SK-N-SH (cell line): ENCODE measurements around the gene TINAGL1. TPM values are rescaled to one million over a fixed set of nuclear protein-coding genes. Genes with fewer than 3 reads are reported as not detected.

Experiments used
- CTCF ChIA-PET: fragments of 300-600, 350-600 bp; formaldehyde crosslinking; extraction: SDS; loops from one replicate; lab custom pipeline; 2021; lab: Yijun Ruan, JAX
- POLR2A ChIA-PET: fragments of 350-600 bp; sonication (Branson Sonifier 250); formaldehyde crosslinking; extraction: SDS; loops from one replicate; lab custom pipeline; 2020; ENCODE audit warnings: antibody characterized with exemption, inconsistent platforms; lab: Yijun Ruan, JAX
- DNase-seq: peaks from one replicate; pipeline ENCODE4 v3.0.0; 2012
- H2AFZ ChIP-seq: fragments of 200-600 bp; sonication (generic); 2 replicates; pipeline ENCODE4 v1.8.1; 2016; ENCODE audit warnings: antibody characterized with exemption, mild to moderate bottlenecking, low read depth
- H3F3A ChIP-seq: fragments of 200-600 bp; sonication (generic); replicated peaks from 2 replicates; pipeline ENCODE3; 2016; ENCODE audit warnings: antibody characterized with exemption, mild to moderate bottlenecking; ENCODE audit not compliant: insufficient read depth
- H3K27ac ChIP-seq, 2 experiments: fragments of 200-500 bp in 1 of 2; fragments of 200-600 bp in 1 of 2; sonication (Bioruptor generic) in 1 of 2; sonication (generic), shearing (Covaris generic) in 1 of 2; 2 replicates each; pipeline versions ENCODE4 v1.5.1 to v1.6.1; 2014 to 2016; ENCODE audit warnings: low read depth in 2 of 2, inconsistent platforms in 1 of 2, low read length in 1 of 2, mild to moderate bottlenecking in 1 of 2, mixed read lengths in 1 of 2
- H3K27me3 ChIP-seq: fragments of 200-600 bp; sonication (generic), shearing (Covaris generic); 2 replicates; pipeline ENCODE4 v1.6.1; 2016; ENCODE audit warnings: mixed run types; ENCODE audit not compliant: insufficient read depth
- H3K36me3 ChIP-seq, 2 experiments: fragments of 200-500 bp in 1 of 2; fragments of 200-600 bp in 1 of 2; sonication (Bioruptor generic) in 1 of 2; sonication (generic) in 1 of 2; replicated peaks in 1 of 2; 2 replicates each; pipeline versions ENCODE3 to v1.5.1; 2014 to 2016; ENCODE audit warnings: low read length in 1 of 2, mild to moderate bottlenecking in 1 of 2; ENCODE audit not compliant: insufficient read depth in 2 of 2, control insufficient read depth in 1 of 2
- H3K4me1 ChIP-seq, 2 experiments: fragments of 200-500 bp in 1 of 2; fragments of 200-600 bp in 1 of 2; sonication (Bioruptor generic) in 1 of 2; sonication (generic), shearing (Covaris generic) in 1 of 2; 2 replicates each; pipeline versions ENCODE4 v1.5.1 to v1.6.1; 2014 to 2016; ENCODE audit warnings: low read depth in 1 of 2, low read length in 1 of 2, mixed run types in 1 of 2; ENCODE audit not compliant: insufficient read depth in 2 of 2, control insufficient read depth in 1 of 2
- H3K4me2 ChIP-seq: fragments of 200-600 bp; sonication (generic), shearing (Covaris generic); 2 replicates; pipeline ENCODE4 v1.6.1; 2017; ENCODE audit warnings: mixed run types
- H3K4me3 ChIP-seq, 2 experiments: fragments of 200-500 bp in 1 of 2; fragments of 200-600 bp in 1 of 2; sonication (Bioruptor generic) in 1 of 2; sonication (generic), shearing (Covaris generic) in 1 of 2; 2 replicates each; pipeline versions ENCODE4 v1.5.1 to v1.8.1; 2014 to 2016; ENCODE audit warnings: low read depth in 2 of 2, inconsistent platforms in 1 of 2, low read length in 1 of 2, mild to moderate bottlenecking in 1 of 2, mixed read lengths in 1 of 2, moderate library complexity in 1 of 2
- H3K79me2 ChIP-seq: fragments of 200-600 bp; sonication (generic); 2 replicates; pipeline ENCODE4 v1.8.1; 2017; ENCODE audit warnings: mild to moderate bottlenecking; ENCODE audit not compliant: insufficient read depth
- H3K9ac ChIP-seq: fragments of 200-600 bp; sonication (generic); 2 replicates; pipeline ENCODE4 v1.6.1; 2017; ENCODE audit warnings: mixed run types
- H3K9me2 ChIP-seq: fragments of 200-600 bp; sonication (generic); 2 replicates; pipeline ENCODE4 v1.6.1; 2017; ENCODE audit warnings: mixed run types
- H3K9me3 ChIP-seq: fragments of 200-600 bp; sonication (generic); 2 replicates; pipeline ENCODE4 v1.6.1; 2017; ENCODE audit warnings: mixed run types, mild to moderate bottlenecking, moderate library complexity
- H4K20me1 ChIP-seq: fragments of 200-600 bp; sonication (generic); 2 replicates; pipeline ENCODE4 v1.6.1; 2017; ENCODE audit warnings: mild to moderate bottlenecking, mixed run types; ENCODE audit not compliant: insufficient read depth
- EP300 ChIP-seq, 2 experiments: IDR thresholded peaks; 2 replicates each; pipeline versions ENCODE4 v1.4.0 to v1.6.1; 2012; ENCODE audit warnings: borderline replicate concordance in 1 of 2, low read depth in 1 of 2, low read length in 1 of 2
- EZH2phosphoT487 ChIP-seq: fragments of 200-600 bp; sonication (generic); IDR thresholded peaks from 2 replicates; pipeline ENCODE4 v1.6.1; 2017; ENCODE audit warnings: low read depth, mixed run types, mild to moderate bottlenecking, antibody characterized with exemption, moderate library complexity, borderline replicate concordance
- FOXJ3 ChIP-seq: sonication (generic); formaldehyde crosslinking; IDR thresholded peaks from 2 replicates; pipeline ENCODE4 v1.5.1; 2020; ENCODE audit warnings: mild to moderate bottlenecking, missing genetic modification reagents
- GABPA ChIP-seq: IDR thresholded peaks from 2 replicates; pipeline ENCODE4 v1.4.0; 2012; ENCODE audit warnings: low read depth, mild to moderate bottlenecking
- GATA2 ChIP-seq: sonication (generic); formaldehyde crosslinking; IDR thresholded peaks from 2 replicates; pipeline ENCODE4 v1.5.0; 2020; ENCODE audit warnings: mild to moderate bottlenecking, missing genetic modification reagents
- MXI1 ChIP-seq: IDR thresholded peaks from 2 replicates; pipeline ENCODE4 v1.6.1; 2012; ENCODE audit warnings: mild to moderate bottlenecking, low read depth, low read length, improper control_type of control experiment
- NFIC ChIP-seq: IDR thresholded peaks from 2 replicates; pipeline ENCODE4 v1.4.0; 2012; ENCODE audit warnings: borderline replicate concordance
- POLR2AphosphoS5 ChIP-seq: IDR thresholded peaks from 2 replicates; pipeline ENCODE4 v1.6.1; 2012; ENCODE audit warnings: low read depth, low read length
- RCOR1 ChIP-seq: fragments of 150-350 bp; IDR thresholded peaks from 2 replicates; pipeline ENCODE4 v1.6.1; 2017; ENCODE audit warnings: antibody characterized with exemption, low read length
- REST ChIP-seq: IDR thresholded peaks from 2 replicates; pipeline ENCODE4 v1.6.1; 2012; ENCODE audit warnings: mild to moderate bottlenecking, low read depth, low read length, moderate library complexity
- RFX5 ChIP-seq: IDR thresholded peaks from 2 replicates; pipeline ENCODE4 v1.6.1; 2012; ENCODE audit warnings: mild to moderate bottlenecking, improper control_type of control experiment, low read length
- RXRA ChIP-seq: IDR thresholded peaks from 2 replicates; pipeline ENCODE4 v1.4.0; 2012; ENCODE audit warnings: low read depth, mild to moderate bottlenecking, borderline replicate concordance
- SMC3 ChIP-seq: IDR thresholded peaks from 2 replicates; pipeline ENCODE4 v1.6.1; 2012; ENCODE audit warnings: low read depth, low read length, improper control_type of control experiment
- TAF1 ChIP-seq: IDR thresholded peaks from 2 replicates; pipeline ENCODE4 v1.6.1; 2012; ENCODE audit warnings: low read depth, mild to moderate bottlenecking, low read length, moderate library complexity, borderline replicate concordance
- USF1 ChIP-seq: IDR thresholded peaks from 2 replicates; pipeline ENCODE4 v1.4.0; 2012; ENCODE audit warnings: low read depth, borderline replicate concordance
- USF2 ChIP-seq: fragments of 150-350 bp; IDR thresholded peaks from 2 replicates; pipeline ENCODE4 v1.6.1; 2017; ENCODE audit warnings: antibody characterized with exemption, low read length, low read depth, borderline replicate concordance
- WGBS: methylation state at CpG from one replicate; pipeline ENCODE4 v1.1.6; 2017; ENCODE audit warnings: low lambda C conversion rate; 5-methylcytosine and 5-hydroxymethylcytosine counted together
- polyA plus RNA-seq, 3 experiments: library from polyadenylated mRNA; depleted of rRNA; stranded (reverse); fragments of >200 nt; gene quantifications; 2 replicates each; pipeline ENCODE4 v1.2.3, GENCODE V29; 2012
- TF ChIP-seq, protein P1 (sequence below): IDR thresholded peaks from 2 replicates; pipeline ENCODE4 v1.4.0; 2012; ENCODE audit warnings: low read depth

Gene TINAGL1
- polyA plus RNA-seq, 1 of the 3 experiments (the other 2 are of a cell fraction) = not detected

GRCh38 chr1:31588751-31589515 lies 12.6 kb downstream of the TINAGL1 start (continued):
- TF ChIP-seq FOXJ3 (CRISPR knock-in tag) (no peak), TAF1 (no peak), MXI1 (no peak), EZH2phosphoT487 (no peak), NFIC (no peak), USF1 (no peak)

DNA sequence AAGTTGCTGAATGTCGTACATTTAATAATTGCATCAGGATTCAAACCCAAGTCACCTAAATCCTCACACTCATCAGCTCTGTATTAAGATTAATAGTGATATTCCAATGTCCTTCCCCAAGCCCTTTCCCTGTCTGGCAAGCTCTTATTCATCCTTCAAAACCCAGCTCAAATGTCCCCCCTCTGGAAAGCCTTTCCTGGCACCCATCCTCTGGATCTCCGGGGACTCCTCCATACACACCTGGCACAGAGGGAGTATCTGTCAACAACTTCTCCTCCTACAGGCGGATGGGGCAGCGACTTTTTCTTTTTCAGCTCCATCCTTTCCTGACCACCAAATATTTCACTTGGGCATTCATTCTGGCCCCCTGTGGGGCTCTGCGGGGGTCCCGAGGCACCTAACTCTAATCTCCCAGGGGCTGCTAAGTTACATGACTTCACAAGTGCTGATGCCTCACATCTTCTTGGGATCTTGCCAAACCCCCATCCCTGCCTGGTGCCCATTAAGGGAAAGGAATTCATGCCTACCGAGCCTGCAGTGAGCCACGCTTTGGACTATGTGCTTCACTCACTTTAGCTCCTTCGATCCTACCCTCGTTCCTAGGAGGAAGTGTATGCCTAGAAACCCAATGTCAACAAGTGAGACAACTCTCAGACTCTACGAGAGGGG lies 15.2 kb downstream of the TINAGL1 start:
- Histone ChIP-seq H3K79me2 (no peaks in the 10 kb centered on the region), H3K27me3 (no peaks in the 10 kb centered on the region), H3K9ac (no peak overlapping the region), H3K4me1 (peaks cover 10 to 13% of the 10 kb centered on the region in 2 experiments), H3K4me3 (no peak overlapping the region), H3F3A (no peaks in the 10 kb centered on the region), H3K27ac (peak overlapping the region in 1 of 2 experiments; percentile 36; a peak in 1 of 4 replicates), H2AFZ (0 out of 2 replicates have a peak overlapping the region, but pooled peaks have one; percentile 35), H4K20me1 (no peaks in the 10 kb centered on the region), H3K4me2 (peak overlapping the region; percentile 58), H3K36me3 (no peaks in the 10 kb centered on the region), H3K9me2 (no peaks in the 10 kb centered on the region), H3K9me3 (no peaks in the 10 kb centered on the region)
- DNase-seq = peak; percentile 20
- CTCF ChIA-PET = interaction anchor here (0.7 to 6.0 kb wide), 7 partner anchors 14 to 47 kb away, joined by 3 to 37 read pairs (median 4); partner anchors contain the start of gene HCRTR1
- whole genome bisulfite sequencing = 41% methylated on average over 11 of the region's 11 CpGs
- peak; percentile 56; the same call in 1 of the 2 replicates for TF ChIP-seq NFIC
- TF ChIP-seq RFX5 = no peak
- no peak for TF ChIP-seq GATA2 (CRISPR knock-in tag)
- POLR2A ChIA-PET = no interaction called here

GRCh38 chr1:31592132-31592531 lies 15.8 kb downstream of the TINAGL1 start:
- peaks cover under 1% of the 10 kb centered on the region for H3F3A ChIP-seq
- H3K4me3 ChIP-seq = no peak overlapping the region
- DNase-seq = no peak
- no peaks in the 10 kb centered on the region for H3K9me3 ChIP-seq
- H3K4me2 ChIP-seq = peak overlapping the region; percentile 58
- peaks cover 10 to 15% of the 10 kb centered on the region in 2 experiments for H3K4me1 ChIP-seq
- H4K20me1 ChIP-seq = no peaks in the 10 kb centered on the region
- no peaks in the 10 kb centered on the region for H3K36me3 ChIP-seq
- no peaks in the 10 kb centered on the region for H3K9me2 ChIP-seq
- H3K27ac ChIP-seq = peak overlapping the region in 1 of 2 experiments; percentile 36; a peak in 1 of 4 replicates
- POLR2A ChIA-PET = no interaction called here
- 0 out of 2 replicates have a peak overlapping the region, but pooled peaks have one; percentile 35 for H2AFZ ChIP-seq
- CTCF ChIA-PET = interaction anchor here (0.7 to 6.0 kb wide), 7 partner anchors 15 to 46 kb away, joined by 3 to 37 read pairs (median 4); partner anchors contain the start of gene HCRTR1
- H3K27me3 ChIP-seq = no peaks in the 10 kb centered on the region
- no peak overlapping the region for H3K9ac ChIP-seq
- H3K79me2 ChIP-seq = no peaks in the 10 kb centered on the region
- TF ChIP-seq GABPA (no peak), NFIC (no peak), TAF1 (no peak), SMC3 (no peak), RXRA (no peak), POLR2AphosphoS5 (no peak), REST (no peak), EP300 (IDR thresholded peaks at IDR 0.05; ENCODE audit: borderline replicate concordance in 1 of 2, low read depth in 1 of 2, low read length in 1 of 2) (no peak), USF2 (no peak), RCOR1 (no peak)
- TF ChIP-seq, protein P1, sequence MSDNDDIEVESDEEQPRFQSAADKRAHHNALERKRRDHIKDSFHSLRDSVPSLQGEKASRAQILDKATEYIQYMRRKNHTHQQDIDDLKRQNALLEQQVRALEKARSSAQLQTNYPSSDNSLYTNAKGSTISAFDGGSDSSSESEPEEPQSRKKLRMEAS = no peak
